HepG2 (cell line): Measurements from ENCODE around the gene VTN. TPM values are rescaled to one million over a fixed set of nuclear protein-coding genes. Genes with fewer than 3 reads are reported as not detected.
A peak's percentile ranks its signal among the peaks of the same experiment; 100 is the strongest.

Experiments
- ATAC-seq: fragments of 200-7000 bp; cut with Tn5 transposase; 3 replicates; pipeline ENCODE4 v1.9.1; 2020; ENCODE audit warnings: mild to moderate bottlenecking, moderate library complexity
- BruUV-seq: library from RNA; stranded (reverse); fragments of 400-500 nt; replicated peaks from 2 replicates; lab custom pipeline; 2021; lab: Mats Ljungman, UMichigan
- CTCF ChIA-PET: fragments of 300-600 bp; formaldehyde crosslinking; extraction: SDS; loops from one replicate; lab custom pipeline; 2021; ENCODE audit warnings: low total read pairs, inconsistent platforms, low intra/inter-chr PET ratio; lab: Yijun Ruan, JAX
- POLR2A ChIA-PET: fragments of 350-600 bp; sonication (Branson Sonifier 250); formaldehyde crosslinking; loops from one replicate; lab custom pipeline; 2020; ENCODE audit warnings: antibody characterized with exemption, inconsistent platforms; lab: Yijun Ruan, JAX
- DNase-seq: peaks from one replicate; pipeline ENCODE4 v3.0.0-alpha.2; 2015; ENCODE audit warnings: low spot score
- FAIRE-seq: peaks from 3 replicates; lab custom pipeline; 2011; peaks lifted over from hg19 to GRCh38; lab: Jason Lieb, UNC
- H2AFZ ChIP-seq: one replicate; pipeline ENCODE4 v1.6.1; 2011; ENCODE audit warnings: low read length, inconsistent platforms
- H3K27ac ChIP-seq: fragments of 300-600 bp; 3 replicates; pipeline ENCODE4 v1.8.0; 2011; ENCODE audit warnings: mixed run types, mild to moderate bottlenecking, mixed read lengths, low read length, inconsistent platforms; ENCODE audit not compliant: insufficient read depth; ENCODE audit errors: extremely low read length
- H3K27me3 ChIP-seq, 2 experiments: fragments of 200-600 bp in 1 of 2; 2 replicates in 1 of 2; 3 replicates in 1 of 2; pipeline versions ENCODE4 v1.6.0 to v1.8.0; 2011; ENCODE audit warnings: low read length in 2 of 2, mild to moderate bottlenecking in 2 of 2, moderate library complexity in 2 of 2, inconsistent platforms in 1 of 2; ENCODE audit not compliant: insufficient read depth in 2 of 2, control insufficient read depth in 1 of 2
- H3K36me3 ChIP-seq, 2 experiments: fragments of 200-600 bp in 1 of 2; replicated peaks in 1 of 2; 2 replicates in 1 of 2; 3 replicates in 1 of 2; pipeline versions ENCODE4 v1.5.1 to v1.8.0; 2011; ENCODE audit warnings: low read length in 2 of 2, inconsistent platforms in 1 of 2; ENCODE audit not compliant: insufficient read depth in 2 of 2, control insufficient read depth in 1 of 2
- H3K4me1 ChIP-seq: 2 replicates; pipeline ENCODE4 v1.5.1; 2012; ENCODE audit warnings: low read length, inconsistent platforms; ENCODE audit not compliant: insufficient read depth
- H3K4me2 ChIP-seq: 2 replicates; pipeline ENCODE4 v1.6.0; 2011; ENCODE audit warnings: low read depth, low read length, inconsistent platforms
- H3K4me3 ChIP-seq, 3 experiments: fragments of 200-600 bp in 1 of 3; sonication (generic), shearing (Covaris generic) in 1 of 3; replicated peaks in 1 of 3; 2 replicates each; pipeline ENCODE4 v1.5.1; 2011 to 2016; ENCODE audit warnings: low read length in 3 of 3, inconsistent platforms in 2 of 3, low read depth in 2 of 3, mild to moderate bottlenecking in 2 of 3, control low read depth in 1 of 3, mixed read lengths in 1 of 3; ENCODE audit not compliant: insufficient read depth in 1 of 3
- H3K79me2 ChIP-seq: one replicate; pipeline ENCODE4 v1.6.1; 2011; ENCODE audit warnings: low read length, inconsistent platforms; ENCODE audit not compliant: insufficient read depth
- H3K9ac ChIP-seq: 2 replicates; pipeline ENCODE4 v1.6.0; 2011; ENCODE audit warnings: mild to moderate bottlenecking, low read depth, low read length, inconsistent platforms; ENCODE audit not compliant: insufficient read depth
- H3K9me3 ChIP-seq: 2 replicates; pipeline ENCODE4 v1.5.1; 2012; ENCODE audit warnings: mild to moderate bottlenecking, low read length
- H4K20me1 ChIP-seq: 2 replicates; pipeline ENCODE4 v1.6.0; 2011; ENCODE audit warnings: inconsistent platforms, mild to moderate bottlenecking, low read length, moderate library complexity; ENCODE audit not compliant: insufficient read depth
- BHLHE40 ChIP-seq: IDR thresholded peaks from 2 replicates; pipeline ENCODE4 v1.6.1; 2011; ENCODE audit warnings: low read length, improper control_type of control experiment
- CTCF ChIP-seq: sonication (generic); formaldehyde crosslinking; IDR thresholded peaks from 2 replicates; pipeline ENCODE4 v1.5.0; 2020; ENCODE audit warnings: mild to moderate bottlenecking, missing genetic modification reagents, moderate library complexity
- HCFC1 ChIP-seq: fragments of 150-350 bp; IDR thresholded peaks from 2 replicates; pipeline ENCODE4 v1.6.1; 2014; ENCODE audit warnings: low read depth, low read length
- HOMEZ ChIP-seq: IDR thresholded peaks from 2 replicates; pipeline ENCODE4 v1.6.1; 2016; ENCODE audit warnings: low read depth
- WGBS: methylation state at CpG from one replicate; pipeline ENCODE4 v1.1.6; 2017; ENCODE audit warnings: low lambda C conversion rate; 5-methylcytosine and 5-hydroxymethylcytosine counted together
- in situ Hi-C: cut with HindIII; loops from 2 replicates; pipeline ENCODE4 v1.10.0; 2017; ENCODE audit warnings: low pct_unique_long_range_greater_than_20kb; ENCODE audit not compliant: extremely low pct_ligation_motif_present
- intact Hi-C: fragments of 100-400 bp; cut with micrococcal nuclease; formaldehyde crosslinking; loops from one replicate; pipeline ENCODE4 v1.10.0; 2022; ENCODE audit not compliant: unreplicated experiment
- polyA plus RNA-seq, 8 experiments: library from polyadenylated mRNA; depleted of rRNA in 3 of 8; stranded (reverse) in 7 of 8; unstranded in 1 of 8; fragments of >200 nt; fragmentation: Illumina TruSeq in 4 of 8; extraction: Trizol in 4 of 8; gene quantifications; 2 replicates each; pipeline versions ENCODE4 v1.2.1 to v1.2.3, GENCODE V29; 2011 to 2016; ENCODE audit warnings: low read depth in 4 of 8, missing spikeins in 1 of 8, mixed read lengths in 1 of 8; ENCODE audit not compliant: insufficient read depth in 1 of 8
- total RNA-seq, 5 experiments: library from RNA; depleted of rRNA; stranded (reverse); fragments of >200 nt; fragmentation: Illumina TruSeq; extraction: Trizol; gene quantifications; 2 replicates each; pipeline ENCODE4 v1.2.3, GENCODE V29; 2016; ENCODE audit warnings: low read depth in 1 of 5

Gene VTN
- total and polyA plus RNA-seq, 2 of the 13 experiments (the other 11 are each of a cell fraction or from before 2014, with no cell fraction given): 108 to 131 TPM

- intact Hi-C loops (loop anchor here (2.0 to 10.0 kb wide), 3 partner anchors 19 to 181 kb away; partner anchors contain the start of genes SARM1 and VTN), in situ Hi-C loops (no loop called here)
- no TSS peak for BruUV-seq
- 74% methylated on average over 3 of the region's 3 CpGs for WGBS
- Histone ChIP-seq H4K20me1 (no peaks in the 10 kb centered on the region), H3K9me3 (no peaks in the 10 kb centered on the region), H3K36me3 (no peaks in the 10 kb centered on the region), H3K4me2 (no peak overlapping the region)
- POLR2A ChIA-PET: interaction anchor here (1.5 to 3.7 kb wide), 6 partner anchors 10 to 80 kb away, joined by 5 to 30 read pairs (median 16); partner anchors contain the start of genes IFT20, POLDIP2, SLC46A1 and TNFAIP1
- no peak for FAIRE-seq
- no peak for TF ChIP-seq HCFC1
- no peak for TF ChIP-seq HOMEZ
- TF ChIP-seq, all 625 proteins: peak for 0
- H3K79me2 ChIP-seq: no peaks in the 10 kb centered on the region
- H2AFZ ChIP-seq: no peak overlapping the region
- peaks cover 22% of the 10 kb centered on the region for H3K4me1 ChIP-seq
- no peak overlapping the region for H3K9ac ChIP-seq
- DNase-seq: no peak
- no peak overlapping the region for H3K4me3 ChIP-seq
- CTCF ChIA-PET: interaction anchor here (1.4 kb wide), 1 partner anchor 10 kb away, joined by 4 read pairs; the partner anchor contains the start of gene SLC46A1
- 0 out of 5 replicates have a peak, but pooled peaks cover 0 to 7% of the 10 kb centered on the region in 2 experiments for H3K27me3 ChIP-seq
- no peak overlapping the region for H3K27ac ChIP-seq
- no peak for ATAC-seq
These were observed 45.8 kb upstream of the VTN start for GRCh38 chr17:28415886-28416285.

- FAIRE-seq (no peak), DNase-seq (no peak), ATAC-seq (0 out of 3 replicates have a peak, but pooled peaks have one; percentile 19)
- no peak overlapping the region for H3K9ac ChIP-seq
- ChIA-PET CTCF (no interaction called here), POLR2A (interaction anchor here (3.7 kb wide), 1 partner anchor 8 kb away, joined by 30 read pairs; the partner anchor contains the start of gene SLC46A1)
- H3K27me3 ChIP-seq: 0 out of 5 replicates have a peak, but pooled peaks cover 0 to 7% of the 10 kb centered on the region in 2 experiments
- H3K4me2 ChIP-seq: no peak overlapping the region
- in situ Hi-C loops: no loop called here
- no peaks in the 10 kb centered on the region for H3K79me2 ChIP-seq
- intact Hi-C loops: loop anchor here (2.0 to 10.0 kb wide), 2 partner anchors 17 to 179 kb away; no protein-coding TSS in a partner anchor
- no TSS peak for BruUV-seq
- no peak overlapping the region for H2AFZ ChIP-seq
- WGBS: 39% methylated on average over 5 of the region's 7 CpGs
- H3K4me1 ChIP-seq: peaks cover 22% of the 10 kb centered on the region
- H3K36me3 ChIP-seq: no peaks in the 10 kb centered on the region
- H3K4me3 ChIP-seq: no peak overlapping the region
- no peaks in the 10 kb centered on the region for H4K20me1 ChIP-seq
- H3K9me3 ChIP-seq: no peaks in the 10 kb centered on the region
- H3K27ac ChIP-seq: no peak overlapping the region
- TF ChIP-seq BHLHE40: no peak
- peak; percentile 22; the same call in 1 of the 2 replicates for TF ChIP-seq CTCF (CRISPR knock-in tag)
These were observed 43.7 kb upstream of the VTN start for GRCh38 chr17:28413804-28414203.
